ENCODE measurements around the gene F2RL2.

- no peak for TF ChIP-seq EZH2 (IDR thresholded peaks at IDR 0.05; ENCODE audit: borderline replicate concordance, low read length)
- TF ChIP-seq CTCF (conservative IDR thresholded peaks at IDR 0.05 in 1 of 2, IDR thresholded peaks at IDR 0.05 in 1 of 2; ENCODE audit: extremely low read depth in 1 of 2, insufficient read depth in 1 of 2, low read depth in 1 of 2, low read length in 2 of 2), result no peak
These were observed 39.3 kb upstream of the F2RL2 start for GRCh38 chr5:76662521-76662920.
